Measurements from ENCODE around the gene POLD1.

DNA sequence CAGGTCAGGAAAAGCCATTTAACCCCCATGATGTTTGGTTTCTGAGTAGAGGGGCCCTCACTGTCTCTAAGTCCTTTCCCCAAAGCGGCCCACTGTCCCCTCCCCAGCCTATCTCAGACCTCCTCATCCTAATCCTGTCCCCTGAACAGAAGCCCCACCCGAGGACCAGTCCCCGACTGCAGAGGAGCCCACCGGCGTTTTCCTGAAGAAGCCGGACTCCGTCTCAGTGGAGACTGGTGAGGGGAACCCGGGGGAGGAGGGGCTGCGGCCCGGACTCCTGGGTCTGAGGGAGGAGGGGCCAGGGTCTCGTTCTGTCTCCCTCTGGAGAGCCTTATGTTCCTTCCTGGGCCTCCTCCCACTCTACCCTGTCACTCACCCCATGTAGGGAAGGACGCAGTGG is 51.5 kb downstream of the POLD1 start:
- TF ChIP-seq, protein P1, sequence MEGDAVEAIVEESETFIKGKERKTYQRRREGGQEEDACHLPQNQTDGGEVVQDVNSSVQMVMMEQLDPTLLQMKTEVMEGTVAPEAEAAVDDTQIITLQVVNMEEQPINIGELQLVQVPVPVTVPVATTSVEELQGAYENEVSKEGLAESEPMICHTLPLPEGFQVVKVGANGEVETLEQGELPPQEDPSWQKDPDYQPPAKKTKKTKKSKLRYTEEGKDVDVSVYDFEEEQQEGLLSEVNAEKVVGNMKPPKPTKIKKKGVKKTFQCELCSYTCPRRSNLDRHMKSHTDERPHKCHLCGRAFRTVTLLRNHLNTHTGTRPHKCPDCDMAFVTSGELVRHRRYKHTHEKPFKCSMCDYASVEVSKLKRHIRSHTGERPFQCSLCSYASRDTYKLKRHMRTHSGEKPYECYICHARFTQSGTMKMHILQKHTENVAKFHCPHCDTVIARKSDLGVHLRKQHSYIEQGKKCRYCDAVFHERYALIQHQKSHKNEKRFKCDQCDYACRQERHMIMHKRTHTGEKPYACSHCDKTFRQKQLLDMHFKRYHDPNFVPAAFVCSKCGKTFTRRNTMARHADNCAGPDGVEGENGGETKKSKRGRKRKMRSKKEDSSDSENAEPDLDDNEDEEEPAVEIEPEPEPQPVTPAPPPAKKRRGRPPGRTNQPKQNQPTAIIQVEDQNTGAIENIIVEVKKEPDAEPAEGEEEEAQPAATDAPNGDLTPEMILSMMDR (IDR thresholded peaks at IDR 0.05 in 8 of 11, conservative IDR thresholded peaks at IDR 0.05 in 3 of 11): no peak
- TF ChIP-seq POLR2A (IDR thresholded peaks at IDR 0.05) (no peak), POLR2AphosphoS5 (IDR thresholded peaks at IDR 0.05) (no peak)
